HG03280 (cell line): ENCODE data around the gene MAP4K5.
"Not testable (repeated sequence)": the region's sequence is repeated elsewhere in the genome, so short reads cannot be mapped to it uniquely, and the experiment has no call there.

Experiments
- ATAC-seq: cut with Tn5 transposase; IDR thresholded peaks from one replicate; pipeline ENCODE4 v1.9.1; 2021; ENCODE audit warnings: mild to moderate bottlenecking, moderate library complexity; ENCODE audit not compliant: unreplicated experiment

The MAP4K5 gene

DNA sequence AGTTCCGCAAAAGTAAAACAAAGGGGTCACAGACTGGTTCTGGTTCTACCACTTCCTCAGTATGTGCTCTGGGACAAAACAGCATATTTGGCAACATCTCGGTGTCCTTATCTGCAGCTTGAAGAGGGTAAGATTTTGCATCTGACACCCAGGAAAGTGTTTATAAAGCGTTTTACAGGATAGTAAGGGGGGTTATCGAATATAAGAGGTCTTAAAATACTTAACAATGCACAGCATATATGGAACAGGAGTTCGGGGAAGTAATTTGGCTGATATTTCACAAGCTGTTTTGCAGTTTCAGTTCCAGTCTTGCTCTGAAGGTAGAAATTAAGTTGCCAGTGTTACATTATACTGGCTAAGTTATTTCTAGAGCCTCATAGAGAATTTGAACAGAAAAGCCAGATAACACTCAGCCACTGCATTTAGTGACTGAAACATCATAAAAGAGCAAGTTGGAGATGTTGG is 904 bp upstream of the MAP4K5 start:
- ATAC-seq: peak; percentile 6

DNA sequence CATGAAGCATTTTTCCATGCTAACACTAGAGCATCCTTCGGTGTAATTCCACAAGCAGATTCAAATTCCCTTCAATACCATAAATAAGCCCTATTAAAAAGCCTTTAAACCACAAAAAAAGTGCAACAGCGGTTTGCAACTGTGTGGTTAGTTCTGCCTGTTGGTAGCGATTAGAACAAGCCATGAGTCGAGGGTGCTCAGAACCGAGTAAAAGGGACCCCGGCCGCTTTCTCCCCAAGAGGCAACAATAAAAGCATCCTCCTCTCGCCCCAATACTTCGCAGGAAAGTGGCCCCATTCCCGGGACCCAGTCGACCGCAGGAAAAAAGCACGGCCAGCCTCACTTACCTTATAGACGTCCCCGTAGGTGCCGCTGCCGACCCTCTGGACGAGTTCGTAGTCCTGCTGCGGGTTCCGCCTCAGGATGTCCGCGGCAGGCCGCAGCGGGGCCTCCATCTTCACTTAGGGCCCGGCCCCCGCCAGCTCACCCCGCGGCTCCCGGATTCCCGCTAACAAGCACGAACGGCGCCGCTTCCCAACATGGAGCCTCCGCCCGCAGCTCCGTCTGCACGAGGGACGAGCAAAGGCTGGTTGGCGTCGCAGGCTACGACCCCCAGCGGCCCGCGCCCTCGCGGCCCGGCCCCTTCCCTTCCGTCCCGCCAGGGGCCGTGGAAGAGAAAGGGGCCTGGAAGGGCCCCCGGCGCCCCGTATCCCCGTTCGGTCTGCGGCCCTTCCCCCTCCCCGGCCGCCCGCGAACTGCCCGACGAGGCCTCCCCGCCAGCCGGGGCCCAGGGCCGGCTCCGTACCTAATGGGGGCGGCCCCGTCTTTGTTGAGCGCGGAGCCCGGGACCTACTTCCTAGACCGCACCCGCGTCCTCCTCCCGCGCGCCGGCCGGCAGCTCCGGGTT is 521 bp downstream of the MAP4K5 start:
- ATAC-seq: peak; percentile 29

DNA sequence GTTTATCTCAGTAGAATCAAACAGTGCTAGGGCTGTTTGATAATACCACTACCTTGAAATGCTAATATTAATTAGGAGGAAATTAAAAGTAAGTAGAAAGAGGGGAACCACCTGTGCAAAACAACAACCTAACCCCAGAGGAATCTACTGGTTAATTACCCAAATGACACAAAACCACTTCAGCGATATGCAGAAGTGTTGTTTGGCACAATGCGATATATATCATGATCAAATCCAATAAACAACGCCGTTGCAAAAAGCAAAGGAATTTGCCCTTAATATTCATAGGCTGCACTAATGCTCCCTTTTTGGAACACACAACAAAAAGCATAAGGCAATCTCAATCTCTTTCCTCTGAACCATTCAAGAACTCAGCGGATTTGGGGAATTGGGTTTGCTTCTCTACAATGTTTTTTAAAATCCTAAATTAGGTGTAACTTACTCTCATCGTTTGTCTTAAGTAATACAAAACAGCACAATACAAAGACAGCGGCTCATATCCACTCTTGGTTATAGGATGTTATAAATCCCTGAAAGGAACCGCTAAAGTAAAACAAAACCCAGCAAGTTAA is 1.5 kb downstream of the MAP4K5 start:
- ATAC-seq: no peak

DNA sequence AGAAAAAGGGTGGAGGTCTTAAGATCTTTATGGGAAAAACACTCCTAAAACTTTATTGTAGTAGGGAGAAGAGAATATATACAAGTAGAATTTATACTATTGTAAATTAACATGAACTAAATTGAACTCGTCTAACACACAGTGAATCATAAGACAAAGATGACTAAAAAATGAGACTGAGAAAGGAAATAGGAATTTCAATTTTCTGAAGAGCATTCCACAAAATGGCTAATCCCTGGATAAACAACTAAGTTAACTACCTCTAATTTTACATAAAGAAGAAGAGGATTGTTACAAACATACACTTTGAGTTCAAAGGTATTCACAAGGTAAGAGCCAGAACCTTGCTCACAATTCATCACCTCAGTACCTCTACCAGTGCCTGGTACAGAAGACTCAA is 2.0 kb downstream of the MAP4K5 start:
- ATAC-seq: no peak

DNA sequence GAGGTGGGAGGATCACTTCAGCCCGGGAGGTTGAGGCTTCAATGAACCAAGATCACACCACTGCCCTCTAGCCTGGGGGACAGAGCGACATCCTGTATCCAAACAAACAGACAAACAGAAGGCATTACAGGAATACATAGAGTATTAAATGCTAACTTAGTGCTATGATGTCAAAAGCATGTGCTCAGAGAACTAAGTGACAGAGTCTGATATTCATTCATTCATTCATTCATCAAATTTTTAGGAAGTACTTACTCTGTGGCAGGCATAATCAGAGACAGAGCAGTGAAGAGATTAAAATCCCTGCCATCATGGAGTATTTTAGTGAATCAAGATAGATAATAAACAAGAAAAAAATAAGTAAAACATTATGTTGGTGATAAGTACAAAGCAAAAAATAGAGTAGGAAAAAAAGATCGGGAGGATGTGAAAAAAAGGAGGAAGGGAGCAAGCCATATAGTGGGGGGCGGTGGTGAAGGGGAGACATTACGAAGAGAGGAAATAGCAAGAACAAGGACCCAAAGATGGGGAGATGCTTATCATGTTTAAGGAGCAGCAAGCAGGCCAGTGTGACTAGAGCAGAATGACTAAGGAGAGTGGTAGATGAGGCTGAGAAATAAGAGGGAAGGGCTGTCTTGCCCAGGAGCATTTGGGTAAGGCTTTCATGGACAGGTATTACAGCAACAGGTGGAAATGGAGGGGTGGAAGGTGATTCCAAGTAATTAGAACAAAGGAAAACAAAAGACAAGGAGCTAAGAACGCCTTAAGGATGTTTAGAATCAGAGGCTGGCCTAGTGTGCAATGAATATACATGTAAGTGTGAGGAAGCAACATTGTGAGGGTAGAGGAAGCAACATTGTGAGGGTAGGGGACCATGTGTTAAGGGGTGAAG is 2.8 kb downstream of the MAP4K5 start:
- no peak for ATAC-seq

DNA sequence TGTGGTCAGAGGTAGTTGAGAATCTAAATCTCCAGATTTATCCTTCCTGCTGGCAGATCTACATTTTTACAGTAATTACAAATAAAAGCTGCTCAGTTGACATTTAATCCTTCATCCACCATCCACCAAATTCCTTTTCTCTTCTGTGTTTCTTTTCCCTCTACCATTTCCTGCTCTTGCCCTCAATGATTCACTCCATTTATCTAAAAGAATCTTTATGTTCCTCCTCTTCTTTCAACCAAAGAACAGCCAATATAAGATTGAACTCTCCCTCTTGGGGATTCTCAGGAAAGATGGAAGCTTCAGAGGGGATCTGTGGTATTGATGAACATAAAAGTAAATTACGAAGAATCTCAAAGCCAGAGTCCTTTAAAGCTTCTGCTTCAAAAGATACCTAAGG is 4.4 kb downstream of the MAP4K5 start:
- no peak for ATAC-seq

DNA sequence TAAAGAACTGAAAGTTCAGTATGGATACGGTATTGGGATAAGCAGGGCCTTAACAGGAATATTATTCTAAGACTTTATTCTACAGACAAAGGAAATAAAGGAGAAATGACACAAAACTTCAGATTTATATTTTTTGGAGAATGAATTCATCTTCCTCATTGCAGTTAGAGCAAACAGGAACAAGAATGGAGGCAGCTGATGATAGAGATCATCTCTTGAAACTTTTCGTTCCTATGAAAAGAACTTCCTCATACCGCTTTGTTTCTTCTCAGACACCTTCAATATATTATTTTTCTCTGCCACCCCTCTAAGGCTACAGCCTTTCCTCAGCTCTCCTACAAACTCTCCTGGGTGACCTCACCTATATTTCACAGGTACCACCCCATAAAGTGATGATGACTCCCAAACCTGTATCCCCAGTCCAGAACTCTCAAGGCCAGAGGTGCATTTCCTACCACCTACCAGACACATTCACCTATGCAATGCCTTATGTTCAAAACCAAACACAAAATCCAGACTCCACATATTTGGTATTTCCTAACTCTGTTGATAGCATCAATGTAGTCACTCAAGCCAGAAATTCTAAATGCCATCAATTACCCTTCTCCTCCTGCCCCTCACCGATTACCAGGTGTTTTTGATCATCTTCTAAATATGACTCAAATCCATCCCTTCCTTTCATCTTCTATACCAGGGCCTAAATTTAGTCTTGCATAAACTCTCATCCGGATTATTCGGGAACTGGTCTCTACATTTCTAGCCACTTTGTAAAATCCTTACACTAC is 7.4 kb downstream of the MAP4K5 start:
- ATAC-seq: no peak

DNA sequence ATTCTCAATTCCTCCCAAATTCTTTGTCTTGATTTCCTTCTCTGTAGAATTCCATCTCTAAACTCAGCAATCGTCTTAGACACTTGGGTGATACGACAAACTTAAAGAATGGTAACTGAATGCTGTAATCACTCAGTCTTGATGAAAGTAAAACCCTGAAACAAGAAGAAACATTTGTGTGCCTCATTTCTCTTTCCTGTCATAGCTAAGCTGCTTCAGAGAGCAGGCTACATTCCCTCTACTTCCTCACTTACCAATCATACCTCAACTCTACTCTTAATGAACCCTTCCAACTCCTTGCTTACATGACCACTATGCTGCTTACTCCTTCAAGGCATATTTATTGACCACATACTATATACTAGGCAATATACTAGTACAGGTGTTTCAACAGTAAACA is 8.3 kb downstream of the MAP4K5 start:
- peak; percentile 49 for ATAC-seq

DNA sequence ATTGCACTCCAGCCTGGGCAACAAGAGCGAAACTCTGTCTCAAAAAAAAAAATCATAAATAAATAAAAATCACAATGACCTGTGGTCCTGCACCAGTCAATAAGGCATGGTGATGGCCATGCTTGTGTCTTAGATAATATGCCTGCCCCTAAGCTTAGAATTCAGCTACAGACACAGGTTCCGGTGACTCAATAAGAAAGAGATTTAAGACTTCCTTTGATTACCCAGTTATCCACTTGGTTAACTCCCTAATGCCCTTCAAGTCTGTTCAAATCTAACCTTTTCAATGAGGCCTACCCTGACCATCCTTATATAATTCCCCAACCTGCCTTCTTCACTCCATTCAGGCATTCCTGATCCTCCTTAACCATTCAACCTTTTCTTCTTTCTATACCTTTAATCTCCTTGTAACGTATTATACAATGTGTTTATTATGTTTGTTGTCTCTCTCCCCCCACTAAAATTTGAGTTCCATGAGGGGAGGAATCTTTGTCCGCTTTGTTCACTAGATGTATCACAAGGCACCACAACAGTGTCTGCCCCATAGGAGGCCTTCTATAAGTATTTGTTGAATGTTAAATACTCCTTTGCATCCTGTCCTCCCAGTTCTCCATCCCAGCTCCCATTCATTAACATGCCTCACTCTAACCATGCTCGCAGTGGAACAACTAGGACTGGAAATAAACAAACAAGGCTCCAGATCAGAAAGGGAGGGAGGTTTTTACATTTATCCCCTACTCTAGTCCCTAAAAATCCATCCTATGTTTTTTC is 8.9 kb downstream of the MAP4K5 start:
- no peak for ATAC-seq

DNA sequence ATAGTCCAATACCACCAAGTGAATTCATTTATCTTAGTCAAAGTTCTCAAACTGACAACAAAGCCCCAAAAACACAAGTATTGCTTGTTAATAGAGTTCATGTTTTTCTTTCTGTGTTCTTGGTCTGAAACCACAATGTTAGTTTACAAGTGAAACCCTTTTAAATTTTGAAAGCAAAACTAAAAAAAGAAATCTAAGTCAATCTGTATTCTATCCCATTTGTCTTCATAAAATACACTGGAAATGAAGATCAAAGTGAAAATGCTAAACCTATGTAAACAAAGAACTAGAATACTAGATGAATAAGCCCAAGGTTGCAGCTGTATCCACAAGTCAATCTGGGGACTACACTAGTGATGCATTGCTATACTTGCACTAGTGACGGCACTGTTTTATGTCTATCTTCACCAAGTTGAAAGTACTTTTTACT is 10.4 kb downstream of the MAP4K5 start:
- ATAC-seq: peak; percentile 53

DNA sequence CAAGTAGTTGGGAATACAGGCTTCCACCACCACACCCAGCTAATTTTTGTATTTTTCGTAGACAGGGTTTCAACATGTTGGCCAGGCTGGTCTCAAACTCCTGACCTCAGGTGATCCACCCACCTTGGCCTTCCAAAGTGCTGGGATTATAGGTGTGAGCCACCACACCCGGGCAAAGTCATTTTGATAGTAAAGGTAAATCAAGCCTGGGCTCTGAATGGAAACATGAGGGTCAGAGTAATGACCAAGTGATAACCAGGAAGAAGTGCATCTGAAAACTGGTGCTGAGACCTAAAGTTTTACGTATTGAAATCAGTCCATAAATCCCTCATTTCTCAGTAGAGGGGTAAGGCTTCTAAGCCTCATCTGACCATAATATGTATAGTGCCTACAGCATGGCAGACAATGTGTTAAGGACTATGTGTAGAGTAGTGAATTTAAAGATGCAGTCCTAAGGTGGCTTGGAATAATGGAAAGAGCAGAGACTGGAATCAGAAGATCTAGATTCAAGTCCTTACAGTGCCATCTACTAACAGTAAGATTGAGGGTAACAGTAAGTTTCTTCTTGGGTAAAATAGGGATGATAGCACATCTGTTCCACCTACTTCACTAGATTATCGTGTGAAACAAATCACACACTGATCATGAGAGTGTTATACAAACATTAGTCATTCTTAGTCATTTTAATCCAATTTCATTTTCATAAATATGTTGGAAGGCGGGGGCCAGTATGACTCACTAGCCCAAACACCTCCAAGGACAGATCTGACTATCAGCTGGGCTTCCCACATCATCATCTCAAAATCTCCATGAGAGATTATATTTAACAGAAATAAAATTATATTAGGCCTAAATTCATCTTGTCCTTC is 11.2 kb downstream of the MAP4K5 start:
- ATAC-seq: peak; percentile 61

DNA sequence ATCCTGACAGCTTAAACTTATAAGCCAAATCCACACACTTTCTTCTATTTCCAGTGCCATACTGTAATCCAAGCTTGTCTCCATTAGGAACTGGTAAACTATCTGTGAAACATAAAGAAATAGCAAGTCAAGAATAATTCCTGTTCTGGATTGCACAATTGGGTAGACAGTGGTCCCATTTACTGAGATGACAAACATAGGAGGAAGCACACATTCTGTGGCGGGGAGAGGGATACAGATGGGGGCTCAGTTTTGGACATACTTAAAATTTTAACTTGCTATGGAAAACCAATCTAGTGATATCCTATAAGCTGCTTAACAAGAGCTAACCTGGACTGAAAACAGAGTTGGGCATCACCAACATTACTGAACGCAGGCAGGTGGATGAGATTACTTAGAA is 16.3 kb downstream of the MAP4K5 start:
- no peak for ATAC-seq

DNA sequence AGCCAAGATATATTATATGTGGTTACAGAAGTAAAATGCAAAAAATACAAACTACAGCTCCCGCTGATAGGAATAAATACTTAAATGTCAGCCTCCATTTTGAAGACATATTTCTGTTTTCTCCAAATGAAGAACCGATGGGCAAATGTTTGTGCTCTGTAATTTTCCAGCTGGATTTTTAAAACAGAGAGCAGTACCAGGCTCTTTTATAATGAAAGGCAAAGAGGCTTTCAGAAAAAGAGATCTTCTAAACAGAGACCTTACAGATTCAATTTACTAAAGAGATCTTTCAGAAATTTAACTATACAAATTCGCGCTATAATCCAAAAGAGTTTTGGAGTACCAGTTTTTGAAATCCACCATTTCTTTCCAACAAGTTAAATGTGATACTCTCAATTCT is 19.9 kb downstream of the MAP4K5 start:
- no peak for ATAC-seq

DNA sequence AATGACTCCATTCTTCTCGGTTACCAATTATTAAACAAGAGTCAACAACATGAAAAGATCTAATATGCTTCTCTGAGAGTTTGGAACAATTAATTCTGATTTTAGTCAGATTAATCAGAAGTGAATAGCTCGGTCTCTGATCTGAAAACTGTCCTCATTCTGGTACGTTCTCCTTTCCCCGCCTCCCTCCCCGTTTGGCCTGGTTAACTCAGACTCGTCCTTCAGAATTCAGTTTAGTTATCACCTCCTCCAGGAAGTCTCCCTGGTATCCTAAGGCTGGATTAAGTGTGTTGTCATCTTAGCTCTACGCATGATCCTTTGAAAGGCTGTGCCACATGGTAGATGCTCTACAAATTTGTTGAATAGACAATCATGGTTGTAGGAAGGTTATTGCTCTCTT is 22.2 kb downstream of the MAP4K5 start:
- no peak for ATAC-seq

DNA sequence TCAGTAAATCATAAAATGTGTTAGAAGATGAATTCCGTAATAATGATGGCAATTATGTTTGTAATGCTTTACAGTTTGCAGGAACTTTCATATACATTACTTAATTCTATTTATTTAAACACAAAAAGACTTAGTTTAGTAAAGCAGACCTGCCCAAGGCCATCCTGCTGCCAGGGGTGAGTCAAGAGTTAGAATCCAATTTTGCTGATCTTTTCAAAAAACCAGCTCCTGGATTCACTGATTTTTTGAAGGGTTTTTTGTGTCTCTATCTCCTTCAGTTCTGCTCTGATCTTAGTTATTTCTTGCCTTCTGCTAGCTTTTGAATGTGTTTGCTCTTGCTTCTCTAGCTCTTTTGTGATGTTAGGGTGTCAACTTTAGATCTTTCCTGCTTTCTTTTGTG is 25.3 kb downstream of the MAP4K5 start:
- ATAC-seq: not testable (repeated sequence)

DNA sequence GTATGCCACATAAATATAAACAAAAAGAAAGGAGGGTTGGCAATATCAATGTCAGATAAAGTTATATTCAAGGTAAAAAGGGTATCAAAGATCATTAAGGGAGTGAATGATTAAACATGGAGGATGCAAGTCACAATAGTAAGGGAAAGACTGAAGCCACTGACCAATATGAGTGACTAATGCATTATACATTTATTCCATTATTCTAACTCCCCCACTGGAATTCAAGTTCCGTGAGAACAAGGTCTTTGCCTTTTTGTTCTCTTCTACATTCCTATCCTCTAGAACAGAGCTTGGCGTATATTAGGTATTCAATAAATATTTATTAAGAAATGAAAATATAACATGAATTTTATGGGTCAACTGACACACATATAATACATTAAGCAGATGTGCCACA is 30.7 kb downstream of the MAP4K5 start:
- no peak for ATAC-seq

DNA sequence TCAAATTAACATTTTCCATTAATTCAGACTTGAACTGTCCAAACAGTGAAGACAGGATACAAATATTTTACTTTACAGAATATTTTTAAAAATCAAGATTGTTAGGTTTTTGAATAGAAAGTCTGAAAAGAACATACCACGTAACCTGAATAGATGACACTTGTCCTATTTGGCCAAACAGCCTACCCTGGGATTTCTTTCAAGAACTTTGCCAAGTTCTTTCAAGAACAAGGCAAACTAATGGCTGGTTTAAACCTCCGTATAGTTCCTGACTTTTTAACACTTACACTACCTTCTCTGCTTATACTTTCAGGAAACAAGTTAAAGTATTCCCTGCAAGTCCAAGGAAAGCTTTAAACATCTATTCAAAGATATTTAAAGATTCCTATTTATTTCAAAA is 35.0 kb downstream of the MAP4K5 start:
- ATAC-seq: no peak

DNA sequence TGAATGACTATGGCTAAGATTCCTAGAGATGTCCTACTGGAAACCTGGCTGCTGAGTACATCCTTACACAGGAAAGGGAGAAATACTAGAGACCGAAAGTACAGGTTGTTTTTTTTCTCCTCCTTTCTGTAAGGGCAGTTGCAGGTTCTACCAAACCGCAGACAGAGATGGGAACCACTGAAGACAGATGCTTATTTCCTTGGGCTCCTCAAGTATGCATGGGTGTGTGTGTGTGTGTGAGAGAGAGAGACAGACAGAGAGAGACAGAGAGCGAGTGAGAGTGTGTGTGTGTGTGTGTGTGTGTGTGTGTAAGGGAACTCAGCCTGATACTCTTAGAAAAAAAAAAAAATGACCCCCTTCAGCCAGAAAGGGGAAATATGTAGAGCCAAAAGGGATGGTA is 42.5 kb downstream of the MAP4K5 start:
- no peak for ATAC-seq

DNA sequence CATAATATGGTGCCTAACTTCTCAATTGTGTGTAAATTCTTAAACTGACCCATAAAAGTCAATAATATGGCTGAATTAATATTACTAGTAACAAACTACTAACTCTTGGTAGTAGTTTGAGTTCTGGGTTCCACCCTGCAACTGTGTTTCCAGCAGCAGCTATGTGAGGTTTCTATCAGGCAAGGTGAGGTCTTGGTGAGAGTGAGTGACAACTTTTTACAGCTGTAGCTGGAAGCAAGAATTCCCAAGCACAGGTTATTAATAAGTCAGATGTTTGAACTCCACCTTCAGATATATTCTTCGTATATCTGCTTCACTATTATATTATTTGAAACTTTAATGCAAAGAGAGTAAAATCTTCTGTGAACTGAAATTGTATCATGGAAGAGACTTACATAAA is 43.8 kb downstream of the MAP4K5 start:
- ATAC-seq: no peak
